NCI-H345 treated with DMSO at 0.1 percent for 48 hours (cell line): ENCODE data around the gene M1AP.
"Not testable (repeated sequence)": the region's sequence is repeated elsewhere in the genome, so short reads cannot be mapped to it uniquely, and the experiment has no call there.

Source experiments
- DNase-seq: peaks from one replicate; lab custom pipeline; 2025; ENCODE audit not compliant: unreplicated experiment; lab: John Stamatoyannopoulos, UW

Gene M1AP

GRCh38 chr2:74569686-74570085, 78.4 kb downstream of the M1AP start:
- DNase-seq, result no peak

DNA sequence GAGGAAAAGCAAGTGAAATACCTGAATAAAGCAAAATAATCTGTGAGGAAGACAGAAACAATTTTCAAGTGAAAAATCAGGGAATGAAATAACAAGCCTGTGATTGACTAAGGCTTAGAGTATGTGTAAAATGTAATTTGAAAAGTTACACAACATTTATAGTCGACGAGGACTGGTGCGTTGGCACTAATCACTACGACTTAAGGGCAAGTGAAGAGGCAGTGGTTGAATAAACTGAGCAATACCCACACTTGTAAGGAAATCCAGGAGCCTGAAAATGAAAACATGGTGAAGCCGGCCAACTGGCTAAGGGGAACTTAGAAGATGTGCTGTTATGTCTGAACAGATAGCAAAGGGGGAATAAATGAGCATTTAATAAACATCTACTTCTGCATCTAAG, 80.2 kb downstream of the M1AP start:
- DNase-seq, result no peak

DNA sequence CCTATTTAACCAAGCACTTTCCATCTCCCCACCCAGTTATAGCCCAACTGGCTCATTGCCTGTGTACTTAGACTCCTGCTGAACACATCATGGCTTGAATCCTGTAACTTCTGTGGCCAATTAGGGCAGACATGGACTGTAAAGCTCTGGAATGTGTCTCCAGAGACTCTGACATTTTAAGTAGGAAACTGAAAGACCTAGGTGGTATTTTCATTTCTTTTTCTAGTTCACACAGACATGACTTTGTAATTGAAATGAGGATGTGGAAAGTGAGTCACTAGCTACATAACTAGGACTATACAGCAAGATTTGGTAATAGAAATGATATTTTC, 81.4 kb downstream of the M1AP start:
- no peak for DNase-seq

GRCh38 chr2:74566076-74566753, 81.9 kb downstream of the M1AP start:
- DNase-seq, result no peak

DNA sequence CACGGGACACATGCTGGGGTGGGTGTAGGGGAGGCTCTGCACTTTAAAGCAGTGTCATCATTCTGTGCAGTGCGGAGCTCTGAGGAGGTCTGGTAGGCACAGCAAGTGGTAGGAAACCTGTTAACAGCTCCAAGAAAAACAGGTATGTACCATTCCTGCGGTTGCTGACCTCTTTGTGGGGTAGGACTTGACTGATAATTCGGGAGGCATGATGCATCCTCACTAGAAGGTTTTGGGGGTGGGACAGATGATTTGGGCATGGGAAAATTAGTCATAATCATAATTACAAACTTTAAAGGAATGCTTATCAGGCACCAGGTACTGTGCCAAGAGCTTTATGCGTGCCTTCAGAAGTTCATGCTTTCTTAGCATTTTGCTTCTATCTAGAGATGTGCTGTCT, 83.9 kb downstream of the M1AP start:
- no peak for DNase-seq

GRCh38 chr2:74562126-74562775, 85.9 kb downstream of the M1AP start:
- DNase-seq, result no peak

DNA sequence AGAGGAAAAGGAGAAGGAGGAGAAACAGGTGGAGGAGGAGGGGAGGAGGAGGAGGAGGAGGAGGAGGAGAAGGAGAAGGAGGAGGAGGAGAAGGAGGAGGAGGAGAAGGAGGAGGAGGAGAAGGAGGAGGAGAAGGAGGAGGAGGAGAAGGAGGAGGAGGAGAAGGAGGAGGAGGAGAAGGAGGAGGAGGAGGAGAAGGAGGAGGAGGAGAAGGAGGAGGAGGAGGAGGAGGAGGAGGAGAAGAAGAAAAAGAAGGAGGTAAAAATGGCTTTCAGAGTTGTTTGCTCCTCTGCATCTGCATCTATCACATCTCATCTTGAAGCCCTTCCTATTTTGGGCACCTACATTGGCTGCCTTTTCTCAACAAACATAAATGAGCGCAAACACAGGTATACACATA, 87.1 kb downstream of the M1AP start:
- DNase-seq, result not testable (repeated sequence)

- DNase-seq, result no peak
Measured at GRCh38 chr2:74560591-74560990, 87.5 kb downstream of the M1AP start.

DNA sequence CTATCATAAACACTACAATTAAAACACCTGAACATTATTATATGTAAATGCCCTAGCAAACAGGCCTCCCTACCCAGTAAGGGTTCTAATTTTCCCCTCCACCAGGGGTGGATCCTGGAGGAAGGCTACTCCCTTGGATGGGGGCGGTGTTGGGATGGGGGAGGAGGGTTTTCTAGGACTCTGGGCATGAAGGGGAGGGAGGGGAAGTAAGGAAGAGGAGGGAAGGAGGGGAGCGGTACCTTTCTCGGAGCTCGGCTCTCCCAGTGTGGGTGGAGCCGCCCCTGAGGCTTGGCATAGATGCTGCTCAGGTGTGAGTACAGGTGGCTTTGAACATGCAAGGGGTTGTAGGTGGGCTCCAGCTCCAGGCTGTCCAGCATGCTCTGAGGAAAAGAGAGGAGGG, 88.2 kb downstream of the M1AP start:
- no peak for DNase-seq

DNA sequence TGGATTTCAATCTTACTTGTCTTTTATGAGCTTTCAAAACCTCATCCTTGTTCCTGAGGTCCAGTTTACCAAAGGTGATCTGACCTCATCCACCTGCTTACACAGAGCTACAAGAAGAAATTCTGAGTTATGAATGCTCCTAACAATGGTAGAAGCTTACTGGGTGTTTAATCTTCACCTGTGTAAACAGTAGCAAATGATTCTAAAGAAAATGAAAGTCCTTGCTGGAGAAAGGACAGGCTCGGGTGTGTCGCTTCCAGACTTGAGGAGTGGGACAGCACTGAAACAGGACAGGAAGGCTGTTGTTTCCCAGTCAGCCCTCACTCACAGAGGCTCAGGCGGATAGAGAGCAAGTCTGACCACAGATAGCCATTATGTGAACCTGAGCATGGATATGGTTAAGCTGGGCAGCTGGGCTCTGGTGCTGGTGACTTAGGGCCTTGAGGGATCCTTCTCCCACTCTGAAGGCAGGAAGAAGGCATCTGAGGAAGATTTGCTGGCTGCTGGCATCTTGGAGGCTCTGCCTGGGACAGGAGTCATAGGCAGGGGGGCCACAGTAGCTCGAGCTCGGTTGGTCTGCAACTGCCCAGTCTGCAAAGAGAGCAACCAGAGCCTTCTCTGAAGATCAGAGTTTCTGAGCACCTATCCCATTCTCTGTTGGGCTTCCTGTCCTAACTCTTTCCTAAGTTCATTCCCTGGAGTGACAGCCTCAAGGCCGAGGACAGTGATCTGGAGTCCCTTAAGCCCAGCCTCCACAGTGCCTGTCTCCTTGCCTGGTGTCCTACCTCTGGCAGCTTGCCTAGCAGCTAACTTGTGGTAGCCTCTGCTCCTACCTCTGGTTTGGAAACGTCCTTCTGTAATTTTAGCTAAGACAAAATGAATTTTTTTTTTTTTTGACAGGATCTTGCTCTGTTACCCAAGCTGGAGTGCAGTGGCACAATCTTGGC, 89.6 kb downstream of the M1AP start:
- DNase-seq, result no peak

GRCh38 chr2:74556831-74557370, 91.2 kb downstream of the M1AP start:
- no peak for DNase-seq

GRCh38 chr2:74556159-74556558, 92.0 kb downstream of the M1AP start:
- no peak for DNase-seq

DNA sequence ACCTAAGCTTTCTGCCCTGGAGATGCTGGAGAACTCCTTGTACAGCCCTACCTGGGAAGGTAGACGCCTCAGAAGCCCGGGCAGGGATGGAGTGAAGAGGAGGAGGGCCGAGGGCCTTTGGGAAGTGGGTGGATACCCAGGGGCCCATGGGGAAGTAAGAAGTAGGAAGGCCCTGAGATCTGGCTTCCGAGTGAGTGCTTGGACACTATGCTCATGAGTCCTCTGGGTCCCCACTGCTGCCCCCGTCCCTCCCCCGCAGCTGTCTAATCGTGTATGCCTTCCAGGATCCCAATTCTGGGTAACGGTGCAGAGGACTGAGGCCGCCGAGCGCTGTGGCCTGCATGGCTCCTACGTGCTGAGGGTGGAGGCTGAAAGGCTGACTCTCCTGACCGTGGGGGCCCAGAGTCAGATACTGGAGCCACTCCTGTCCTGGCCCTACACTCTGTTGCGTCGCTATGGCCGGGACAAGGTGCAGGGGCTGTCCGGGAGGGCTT, 92.5 kb downstream of the M1AP start:
- DNase-seq, result no peak

DNA sequence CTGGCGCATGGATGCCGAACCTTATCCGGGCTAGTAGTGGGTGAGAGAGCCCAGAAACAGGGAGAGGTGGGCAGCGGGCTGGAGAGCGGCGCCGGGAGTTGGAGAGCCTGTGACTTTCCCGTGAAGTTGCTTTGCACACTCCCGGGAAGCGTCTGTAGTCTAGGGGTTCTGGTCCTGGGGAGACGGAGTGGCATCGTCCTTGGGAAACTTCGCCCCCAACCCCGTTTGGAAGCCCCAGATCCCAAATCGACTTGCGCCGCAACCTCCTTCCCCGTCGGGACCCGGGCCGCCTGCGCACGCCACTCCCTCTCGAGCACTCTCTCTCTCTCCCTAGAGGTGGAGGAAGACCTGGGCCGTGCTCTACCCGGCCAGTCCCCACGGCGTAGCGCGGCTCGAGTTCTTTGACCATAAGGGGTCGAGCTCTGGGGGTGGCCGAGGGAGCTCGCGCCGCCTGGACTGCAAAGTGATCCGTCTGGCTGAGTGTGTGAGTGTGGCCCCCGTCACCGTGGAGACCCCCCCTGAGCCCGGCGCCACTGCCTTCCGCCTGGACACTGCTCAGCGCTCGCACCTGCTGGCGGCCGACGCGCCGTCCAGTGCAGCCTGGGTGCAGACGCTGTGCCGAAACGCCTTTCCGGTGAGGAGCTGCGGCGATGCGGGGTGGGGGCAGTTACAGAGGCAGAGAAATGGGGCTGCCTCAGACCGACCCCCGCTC, 93.2 kb downstream of the M1AP start:
- no peak for DNase-seq

- DNase-seq, result no peak
Measured at GRCh38 chr2:74553892-74554819, 94.0 kb downstream of the M1AP start, which contains the start of the genes DOK1 and LOXL3. TSS of gene DOK1 (plus strand) at chr2:74554720. CDS start at chr2:74554755, 35 bp downstream. TSS of gene LOXL3 (minus strand) at chr2:74553942. CDS start at chr2:74552634, 1,308 bp downstream.

DNA sequence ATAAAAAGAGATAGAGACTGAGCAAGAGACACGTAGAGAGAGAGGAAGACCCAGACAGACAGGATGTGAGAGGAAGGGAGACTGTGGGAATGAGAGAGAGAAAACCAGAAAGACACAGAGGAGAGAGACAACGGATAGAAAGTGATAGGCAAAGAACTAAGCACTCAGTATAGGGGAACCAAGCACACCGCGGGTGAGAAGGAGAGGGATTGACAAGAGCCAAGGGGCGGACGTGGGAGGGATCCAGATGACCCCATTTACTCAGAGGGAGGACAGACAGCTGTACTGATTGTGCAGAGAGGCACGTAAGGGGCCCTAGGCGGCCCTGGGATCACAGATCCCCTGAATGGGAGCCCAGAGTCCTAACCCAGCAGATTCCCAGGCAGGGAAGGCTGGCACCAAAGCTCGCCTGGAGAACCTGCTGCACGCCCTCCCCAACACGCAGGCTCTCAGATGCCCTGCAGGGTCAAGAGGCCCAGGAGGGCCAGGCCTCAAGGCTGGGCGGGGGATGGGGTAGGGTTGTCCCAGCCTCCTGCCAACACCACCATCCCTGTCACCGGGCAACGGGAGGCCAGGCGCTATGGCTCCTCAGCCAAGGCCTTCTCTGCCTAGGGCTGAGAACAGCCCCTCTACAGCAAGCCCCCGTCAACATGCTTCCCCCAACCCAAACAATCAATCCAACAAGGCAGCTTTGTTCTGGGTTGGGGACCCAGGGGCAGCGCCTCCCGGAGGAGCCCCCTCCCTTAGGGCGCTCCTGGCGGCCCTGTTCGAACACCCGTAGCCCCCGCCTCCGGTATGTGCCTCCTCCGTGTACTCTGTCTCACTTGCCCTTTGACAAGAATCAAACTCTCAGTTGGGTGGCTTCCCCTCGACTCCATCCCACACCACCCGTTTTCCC, 95.0 kb downstream of the M1AP start:
- DNase-seq, result no peak

DNA sequence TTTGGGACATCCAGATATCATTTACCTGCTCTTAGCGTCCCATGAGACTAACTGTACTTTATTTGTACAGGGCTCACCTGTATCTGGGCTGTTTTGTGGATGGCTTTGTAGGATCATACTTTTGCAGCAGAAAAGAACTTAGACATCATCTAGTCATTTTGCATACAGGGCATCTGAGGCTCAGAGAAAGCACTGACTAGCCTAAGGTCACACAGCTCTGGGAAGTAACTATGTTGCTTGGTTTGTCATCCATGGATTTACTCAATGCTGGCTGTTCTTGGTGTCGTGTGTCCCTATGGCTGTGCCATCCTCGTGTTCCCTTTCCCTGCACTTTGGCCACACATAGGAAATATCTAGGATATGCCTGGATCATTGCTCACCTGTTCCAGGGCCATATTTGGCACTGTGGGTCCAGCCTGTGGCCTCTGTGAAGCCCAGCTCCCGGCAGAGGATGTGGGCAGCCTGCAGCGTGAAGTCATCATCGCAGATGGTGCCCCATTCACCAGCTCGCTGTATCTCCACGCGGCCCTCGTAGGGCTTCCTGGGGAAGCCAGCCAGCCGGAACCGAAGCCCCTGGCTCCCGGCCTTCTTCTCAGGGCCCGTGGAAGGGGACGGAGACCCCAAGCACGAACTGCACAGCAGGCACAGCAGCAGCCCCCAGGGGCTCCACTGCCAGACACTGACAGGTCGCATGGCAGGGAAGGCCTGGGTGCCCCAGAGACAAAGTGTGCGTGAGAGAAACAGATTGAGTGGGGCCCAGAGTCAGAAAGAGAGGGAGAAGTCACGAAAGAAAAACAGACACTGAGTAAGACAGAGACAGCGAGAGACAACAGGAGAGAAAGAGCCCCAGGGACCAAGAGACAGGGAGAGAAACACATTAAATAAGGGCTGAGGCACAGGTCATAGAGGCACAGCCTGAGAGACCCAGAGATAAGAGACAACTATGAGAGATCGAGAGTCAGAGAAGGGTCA, 95.9 kb downstream of the M1AP start:
- DNase-seq, result no peak
